Effector memory CD4-positive, alpha-beta T cell (primary cell): ENCODE measurements around the gene INMT.

Experiments
- DNase-seq, 3 donors: peaks; one replicate each; pipeline ENCODE4 v3.0.0-alpha.2; 2020
- H3K27ac ChIP-seq: 2 replicates; pipeline ENCODE4 v1.7.0; 2013; ENCODE audit warnings: mild to moderate bottlenecking, low read length, moderate library complexity; ENCODE audit not compliant: insufficient read depth, poor library complexity, severe bottlenecking
- H3K27me3 ChIP-seq: replicated peaks from 2 replicates; pipeline ENCODE4 v1.7.0; 2013; ENCODE audit warnings: mild to moderate bottlenecking, low read length; ENCODE audit not compliant: insufficient read depth, control insufficient read depth, poor library complexity, severe bottlenecking
- H3K36me3 ChIP-seq: 2 replicates; pipeline ENCODE4 v1.7.0; 2013; ENCODE audit warnings: mild to moderate bottlenecking, low read length, moderate library complexity; ENCODE audit not compliant: control insufficient read depth, insufficient read depth
- H3K4me1 ChIP-seq: 2 replicates; pipeline ENCODE4 v1.7.0; 2013; ENCODE audit warnings: low read length, mild to moderate bottlenecking; ENCODE audit not compliant: control insufficient read depth, insufficient read depth, poor library complexity, severe bottlenecking
- H3K4me3 ChIP-seq: 2 replicates; pipeline ENCODE4 v1.7.0; 2013; ENCODE audit warnings: low read length, low read depth, mild to moderate bottlenecking; ENCODE audit not compliant: insufficient read depth, poor library complexity, severe bottlenecking
- H3K9me3 ChIP-seq: 2 replicates; pipeline ENCODE4 v1.7.0; 2013; ENCODE audit warnings: mild to moderate bottlenecking, low read length, moderate library complexity; ENCODE audit not compliant: control insufficient read depth

Gene INMT

DNA sequence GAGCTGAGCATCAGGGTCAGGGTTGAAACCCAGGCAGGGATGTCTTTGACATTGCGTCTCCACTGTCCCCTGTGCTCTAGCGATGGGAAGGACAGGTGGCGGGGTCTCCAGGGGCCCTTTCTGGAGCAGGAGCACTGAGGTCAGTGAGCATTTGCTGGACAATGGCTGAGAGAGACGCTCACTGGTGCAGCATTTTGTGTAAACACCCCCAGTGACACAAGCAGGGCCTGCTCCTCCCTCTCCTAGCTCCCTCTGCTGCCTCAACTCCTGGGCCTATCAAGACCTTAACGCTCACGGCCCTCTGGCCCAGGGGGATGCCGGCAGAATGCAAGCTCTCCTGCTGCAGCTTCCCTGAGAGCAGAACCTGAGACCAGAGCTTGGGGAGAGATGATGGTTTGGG, 17.4 kb upstream of the INMT start:
- H3K27me3 ChIP-seq = no peaks in the 10 kb centered on the region
- H3K4me3 ChIP-seq = no peak overlapping the region
- H3K4me1 ChIP-seq = peaks cover 13% of the 10 kb centered on the region
- DNase-seq = no peak
- H3K36me3 ChIP-seq = no peaks in the 10 kb centered on the region
- H3K9me3 ChIP-seq = no peaks in the 10 kb centered on the region
- H3K27ac ChIP-seq = no peak overlapping the region

DNA sequence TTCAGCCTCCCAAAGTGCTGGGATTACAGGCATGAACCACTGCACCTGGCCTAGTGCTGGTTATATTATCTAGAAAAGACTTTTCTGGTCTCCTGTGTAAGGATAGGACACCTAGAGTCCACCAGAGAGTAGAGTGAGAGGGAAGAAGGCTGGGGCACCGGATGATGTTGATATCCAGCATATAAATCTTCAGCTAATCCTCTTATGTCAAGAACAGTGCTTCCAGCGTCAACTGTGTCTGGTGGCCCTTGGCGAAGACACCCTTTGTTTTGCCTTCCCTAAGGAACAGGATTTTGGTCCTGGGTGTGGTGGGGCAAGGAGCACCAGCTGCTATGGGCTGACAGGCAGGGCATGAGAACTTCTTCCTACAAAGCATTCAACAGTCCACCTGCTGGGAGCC, 16.3 kb upstream of the INMT start:
- Histone ChIP-seq H3K4me3 (no peak overlapping the region), H3K27me3 (no peaks in the 10 kb centered on the region), H3K4me1 (peaks cover 23% of the 10 kb centered on the region), H3K27ac (no peak overlapping the region), H3K36me3 (no peaks in the 10 kb centered on the region), H3K9me3 (no peaks in the 10 kb centered on the region)
- DNase-seq = no peak

DNA sequence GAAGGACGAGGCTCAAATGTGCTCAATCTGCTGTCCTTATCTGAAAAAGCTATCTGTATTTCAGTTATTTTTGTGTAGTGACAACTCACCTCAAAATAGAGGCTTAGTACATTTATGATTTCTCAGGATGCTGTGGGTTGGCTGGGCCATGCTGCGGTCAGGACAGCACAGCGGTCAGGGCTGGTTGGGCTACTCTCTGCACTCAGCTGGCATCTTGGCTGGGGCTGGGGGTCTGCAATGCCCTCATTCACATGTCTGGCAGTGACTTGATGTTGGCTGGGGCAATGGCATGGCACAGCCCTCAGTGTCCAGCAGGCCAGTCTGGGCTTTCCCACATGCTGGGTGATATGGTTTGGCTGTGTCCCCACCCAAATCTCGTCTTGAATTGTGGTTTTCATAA, 15.6 kb upstream of the INMT start:
- Histone ChIP-seq H3K9me3 (no peaks in the 10 kb centered on the region), H3K27ac (no peak overlapping the region), H3K27me3 (no peaks in the 10 kb centered on the region), H3K4me1 (peaks cover 23% of the 10 kb centered on the region), H3K4me3 (no peak overlapping the region), H3K36me3 (no peaks in the 10 kb centered on the region)
- DNase-seq = no peak

DNA sequence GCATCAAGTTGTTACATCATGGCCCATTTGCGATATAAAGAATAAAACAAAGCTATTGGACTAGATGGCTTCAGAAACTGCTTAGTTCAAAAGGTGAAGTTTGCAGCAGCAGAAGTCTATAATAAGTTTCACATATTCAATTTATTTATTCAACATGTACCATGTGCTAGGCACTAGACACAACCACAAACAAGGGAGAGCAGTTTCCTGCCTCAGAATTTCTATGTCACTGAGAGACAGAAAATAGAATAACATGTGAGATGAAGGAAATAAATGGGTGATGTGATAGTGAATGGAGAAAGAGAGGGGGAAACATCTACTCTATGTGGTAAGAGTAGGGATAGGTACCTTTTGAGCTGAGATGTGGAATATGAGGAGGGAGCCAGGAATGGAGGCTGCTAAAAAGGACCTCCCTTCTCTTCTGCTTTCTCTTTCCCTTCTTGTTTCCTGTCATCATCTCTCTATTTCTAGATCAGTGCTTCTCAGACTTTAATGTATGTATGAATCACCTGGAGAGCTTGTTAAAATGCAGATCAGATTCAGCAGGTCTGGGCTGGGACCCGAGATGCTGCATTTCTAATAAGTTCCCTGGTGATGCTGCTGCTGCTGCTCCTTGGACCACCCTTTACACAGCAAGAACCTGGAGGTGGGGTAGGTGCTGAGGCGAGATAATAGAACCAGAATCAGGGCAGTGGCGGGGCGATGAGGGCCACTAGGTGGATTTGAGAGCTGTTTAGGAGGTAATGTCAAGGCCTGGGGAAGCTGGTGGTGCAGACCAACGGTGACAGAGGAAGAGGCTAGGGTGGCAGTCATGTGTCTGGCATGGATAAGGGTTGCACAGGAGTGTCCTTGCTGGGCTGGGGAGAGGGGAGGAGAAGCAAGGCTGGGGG, 13.7 kb upstream of the INMT start:
- H3K27me3 ChIP-seq = no peaks in the 10 kb centered on the region
- H3K4me3 ChIP-seq = no peak overlapping the region
- peaks cover 23% of the 10 kb centered on the region for H3K4me1 ChIP-seq
- no peaks in the 10 kb centered on the region for H3K36me3 ChIP-seq
- H3K9me3 ChIP-seq = no peaks in the 10 kb centered on the region
- no peak for DNase-seq
- H3K27ac ChIP-seq = peak overlapping the region; percentile 39

DNA sequence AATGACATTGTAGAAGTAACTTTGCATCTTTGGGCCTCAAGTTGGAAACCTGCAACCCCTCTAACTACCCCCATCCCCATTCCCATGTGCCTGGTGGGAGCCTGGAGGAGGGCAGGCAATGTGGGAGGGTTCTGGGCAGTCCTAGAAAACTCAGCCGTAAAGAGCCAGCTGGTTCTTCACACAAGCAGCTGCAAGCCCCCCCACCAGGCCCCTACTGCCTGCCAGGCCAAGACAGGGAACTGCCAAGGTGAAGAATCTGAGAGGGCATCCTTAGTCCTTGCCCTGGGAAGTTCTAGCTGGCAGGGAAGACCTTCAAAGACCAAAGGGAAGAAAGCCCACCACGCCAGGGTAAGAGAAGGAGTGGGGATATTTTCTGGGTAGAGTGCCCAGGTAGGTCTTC, 12.2 kb upstream of the INMT start:
- H3K27ac ChIP-seq = no peak overlapping the region
- DNase-seq = no peak
- no peaks in the 10 kb centered on the region for H3K36me3 ChIP-seq
- no peak overlapping the region for H3K4me3 ChIP-seq
- H3K27me3 ChIP-seq = no peaks in the 10 kb centered on the region
- peaks cover 23% of the 10 kb centered on the region for H3K4me1 ChIP-seq
- H3K9me3 ChIP-seq = no peaks in the 10 kb centered on the region

DNA sequence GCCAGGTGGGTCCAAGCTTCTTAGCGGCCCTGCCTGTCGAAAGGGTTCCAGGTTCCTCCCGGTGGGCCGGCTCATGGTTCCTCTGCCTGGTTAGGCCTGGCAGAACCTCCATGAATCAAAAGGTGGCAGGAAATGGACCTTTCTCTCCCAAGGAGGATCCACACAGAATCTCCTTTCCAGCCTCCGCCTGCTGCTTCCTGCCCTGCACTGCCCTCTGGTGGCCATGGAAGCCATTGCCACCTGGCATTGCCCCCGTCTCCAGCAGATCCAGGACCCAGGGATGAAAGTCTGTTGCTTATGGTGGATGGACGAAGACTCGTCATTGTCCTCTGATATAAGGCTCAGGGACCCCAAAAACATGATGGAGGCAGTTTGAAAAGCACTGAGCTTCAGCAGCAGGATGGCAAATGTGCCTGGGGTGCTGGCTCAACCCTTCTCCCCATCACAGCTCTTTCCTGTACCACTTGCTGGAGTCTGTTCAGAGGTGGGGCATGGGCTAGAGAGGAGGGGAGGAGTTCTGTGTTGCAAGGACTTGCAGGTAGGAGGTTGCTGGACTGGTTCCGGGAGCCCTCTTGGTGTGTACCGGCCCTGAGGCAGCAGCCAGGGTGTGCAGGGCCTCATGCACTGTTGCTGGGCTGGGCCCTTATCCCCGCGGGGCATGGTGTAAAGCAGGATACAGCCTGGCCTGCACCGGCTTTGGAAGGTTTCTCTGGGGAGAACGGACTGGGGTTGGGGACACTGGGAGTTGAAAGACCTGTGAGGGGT, 11.3 kb upstream of the INMT start:
- no peaks in the 10 kb centered on the region for H3K9me3 ChIP-seq
- H3K4me3 ChIP-seq = no peak overlapping the region
- H3K27ac ChIP-seq = no peak overlapping the region
- no peaks in the 10 kb centered on the region for H3K36me3 ChIP-seq
- peaks cover 23% of the 10 kb centered on the region for H3K4me1 ChIP-seq
- no peaks in the 10 kb centered on the region for H3K27me3 ChIP-seq
- DNase-seq = peak; percentile 50 to 61 (median 50)

DNA sequence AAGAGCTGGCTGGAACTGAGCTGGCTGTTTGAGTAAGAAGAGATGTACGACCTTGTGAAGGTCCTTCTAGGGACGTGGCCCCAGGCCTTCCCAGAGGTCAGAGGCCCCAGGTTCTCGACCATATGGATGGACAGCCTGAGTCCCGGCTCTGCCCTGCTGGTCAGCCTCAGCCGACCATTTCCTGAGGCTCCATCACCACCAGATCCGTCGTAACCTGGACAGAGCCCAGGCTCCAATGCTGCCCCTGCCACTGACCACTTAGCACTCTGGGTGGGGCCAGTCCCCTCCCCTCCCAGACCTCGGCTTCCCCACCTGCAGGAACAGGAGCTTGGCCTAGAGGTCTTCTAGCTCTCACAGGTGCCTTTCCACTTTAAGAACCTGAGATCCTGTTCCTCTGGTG, 10.6 kb upstream of the INMT start:
- Histone ChIP-seq H3K9me3 (no peaks in the 10 kb centered on the region), H3K4me1 (peaks cover 23% of the 10 kb centered on the region), H3K27ac (no peak overlapping the region), H3K27me3 (no peaks in the 10 kb centered on the region), H3K4me3 (no peak overlapping the region), H3K36me3 (no peaks in the 10 kb centered on the region)
- DNase-seq = no peak

DNA sequence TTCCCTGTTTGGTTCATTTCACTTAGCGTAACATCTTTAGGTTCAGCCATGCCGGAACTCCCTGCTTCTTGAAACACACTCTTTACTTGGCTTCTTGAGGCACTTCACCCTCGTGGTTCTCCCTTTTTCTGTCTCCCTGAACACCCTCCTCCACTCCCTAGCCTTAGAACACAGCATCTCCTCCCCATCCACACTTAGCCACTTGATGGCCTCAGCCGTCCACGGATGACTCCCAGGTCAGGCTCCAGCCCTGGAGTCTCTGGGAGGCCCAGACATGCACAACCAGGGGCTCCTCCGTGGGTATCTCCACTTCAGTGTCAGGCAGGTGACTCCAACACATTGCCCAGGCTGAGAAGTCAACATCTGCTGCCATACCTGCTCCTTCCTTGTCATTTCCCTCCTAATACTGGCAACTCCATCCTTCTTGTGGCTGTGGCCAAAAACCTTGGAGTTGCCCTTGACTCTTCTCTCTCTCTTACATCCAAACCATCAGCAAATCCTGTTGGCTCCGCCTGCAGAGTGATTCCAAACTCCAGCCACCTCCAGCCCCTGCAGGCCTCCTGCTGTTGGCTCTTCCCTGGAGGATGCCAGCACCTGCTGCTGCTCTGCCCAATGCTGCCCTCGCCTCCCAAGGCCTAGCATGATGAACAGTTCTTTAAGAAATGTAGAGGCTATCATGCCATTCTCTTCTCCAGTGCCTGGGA, 8.4 kb upstream of the INMT start:
- no peak overlapping the region for H3K4me3 ChIP-seq
- DNase-seq = no peak
- H3K9me3 ChIP-seq = no peaks in the 10 kb centered on the region
- no peaks in the 10 kb centered on the region for H3K27me3 ChIP-seq
- peaks cover 15% of the 10 kb centered on the region for H3K4me1 ChIP-seq
- no peak overlapping the region for H3K27ac ChIP-seq
- H3K36me3 ChIP-seq = no peaks in the 10 kb centered on the region

DNA sequence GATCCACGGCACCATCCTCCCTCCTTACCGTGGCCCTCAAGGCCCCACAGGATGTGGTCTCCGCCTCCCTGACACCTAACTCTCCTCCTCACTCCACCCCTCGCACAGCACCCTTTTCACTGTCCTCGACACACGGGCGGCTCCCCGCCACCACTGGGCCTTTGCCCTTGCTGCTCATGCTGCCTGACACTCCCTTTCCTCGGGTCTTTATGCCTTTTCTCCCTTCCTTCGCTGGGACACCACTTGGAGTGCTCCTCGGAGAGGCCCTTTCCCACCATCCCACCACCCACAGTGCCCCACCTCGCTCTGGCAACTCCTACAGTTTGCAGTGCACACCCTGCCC, 7.9 kb upstream of the INMT start:
- no peaks in the 10 kb centered on the region for H3K36me3 ChIP-seq
- H3K27ac ChIP-seq = no peak overlapping the region
- H3K4me3 ChIP-seq = no peak overlapping the region
- no peaks in the 10 kb centered on the region for H3K27me3 ChIP-seq
- no peaks in the 10 kb centered on the region for H3K9me3 ChIP-seq
- H3K4me1 ChIP-seq = peaks cover 10% of the 10 kb centered on the region
- DNase-seq = no peak
